Endothelial cell (in vitro differentiated cells): ENCODE results near the gene NPHP4. TPM values are rescaled to one million over a fixed set of nuclear protein-coding genes. Genes with fewer than 3 reads are reported as not detected.

ENCODE experiments used
- DNase-seq: peaks from one replicate; pipeline ENCODE4 v3.0.0; 2021; ENCODE audit warnings: low spot score
- H3K27ac Mint-ChIP-seq: one replicate; pipeline ENCODE4 v1.8.0; 2021; ENCODE audit warnings: mixed read lengths, inconsistent platforms; ENCODE audit not compliant: unreplicated experiment
- H3K27me3 Mint-ChIP-seq: one replicate; pipeline ENCODE4 v1.8.0; 2021; ENCODE audit warnings: mild to moderate bottlenecking, moderate library complexity, mixed read lengths, inconsistent platforms; ENCODE audit not compliant: unreplicated experiment
- H3K36me3 Mint-ChIP-seq: one replicate; pipeline ENCODE4 v1.8.0; 2021; ENCODE audit warnings: mild to moderate bottlenecking, low read depth, mixed read lengths, inconsistent platforms; ENCODE audit not compliant: unreplicated experiment
- H3K4me1 Mint-ChIP-seq: one replicate; pipeline ENCODE4 v1.8.0; 2021; ENCODE audit warnings: mild to moderate bottlenecking, mixed read lengths, inconsistent platforms; ENCODE audit not compliant: unreplicated experiment
- H3K4me3 Mint-ChIP-seq: one replicate; pipeline ENCODE4 v1.8.0; 2021; ENCODE audit warnings: mild to moderate bottlenecking, mixed read lengths, inconsistent platforms; ENCODE audit not compliant: unreplicated experiment
- H3K9me3 Mint-ChIP-seq: one replicate; pipeline ENCODE4 v1.8.0; 2021; ENCODE audit warnings: mixed read lengths, inconsistent platforms; ENCODE audit not compliant: unreplicated experiment
- total RNA-seq: library from RNA; stranded (reverse); fragmentation: NEBNext Ultra II Directional; extraction: Animal tissue kit (Norgen Biotek cat#: 25700); gene quantifications from one replicate; pipeline ENCODE4 v1.2.1, GENCODE V29; 2021; ENCODE audit not compliant: unreplicated experiment
- TF ChIP-seq, protein P1 (sequence below): fragments of 200-600 bp; sonication (generic); IDR thresholded peaks from one replicate; pipeline ENCODE4 v1.5.0; 2021; ENCODE audit warnings: antibody characterized with exemption; ENCODE audit not compliant: unreplicated experiment

Gene NPHP4
- total RNA-seq, 1 donor from 2014 or later, result 15.3 TPM

DNA sequence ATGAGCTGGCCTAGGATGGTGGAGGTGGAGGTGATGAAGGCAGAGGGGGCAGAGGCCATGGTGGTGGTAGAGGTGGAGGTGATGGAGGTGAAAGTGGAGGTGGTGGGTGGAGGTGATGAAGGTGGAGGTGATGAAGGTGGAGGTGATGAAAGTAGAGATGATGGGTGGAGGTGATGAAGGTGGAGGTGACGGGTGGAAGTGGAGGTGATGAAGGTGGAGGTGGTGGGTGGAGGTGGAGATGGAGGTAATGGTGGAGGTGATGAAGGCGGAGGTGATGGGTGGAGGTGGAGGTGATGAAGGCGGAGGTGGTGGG lies 19.7 kb upstream of the NPHP4 start:
- Mint-ChIP-seq H3K27me3 (peaks cover 8% of the 10 kb centered on the region), H3K27ac (no peak overlapping the region), H3K9me3 (no peaks in the 10 kb centered on the region), H3K4me1 (no peaks in the 10 kb centered on the region), H3K4me3 (no peak overlapping the region), H3K36me3 (no peaks in the 10 kb centered on the region)
- TF ChIP-seq, protein P1, sequence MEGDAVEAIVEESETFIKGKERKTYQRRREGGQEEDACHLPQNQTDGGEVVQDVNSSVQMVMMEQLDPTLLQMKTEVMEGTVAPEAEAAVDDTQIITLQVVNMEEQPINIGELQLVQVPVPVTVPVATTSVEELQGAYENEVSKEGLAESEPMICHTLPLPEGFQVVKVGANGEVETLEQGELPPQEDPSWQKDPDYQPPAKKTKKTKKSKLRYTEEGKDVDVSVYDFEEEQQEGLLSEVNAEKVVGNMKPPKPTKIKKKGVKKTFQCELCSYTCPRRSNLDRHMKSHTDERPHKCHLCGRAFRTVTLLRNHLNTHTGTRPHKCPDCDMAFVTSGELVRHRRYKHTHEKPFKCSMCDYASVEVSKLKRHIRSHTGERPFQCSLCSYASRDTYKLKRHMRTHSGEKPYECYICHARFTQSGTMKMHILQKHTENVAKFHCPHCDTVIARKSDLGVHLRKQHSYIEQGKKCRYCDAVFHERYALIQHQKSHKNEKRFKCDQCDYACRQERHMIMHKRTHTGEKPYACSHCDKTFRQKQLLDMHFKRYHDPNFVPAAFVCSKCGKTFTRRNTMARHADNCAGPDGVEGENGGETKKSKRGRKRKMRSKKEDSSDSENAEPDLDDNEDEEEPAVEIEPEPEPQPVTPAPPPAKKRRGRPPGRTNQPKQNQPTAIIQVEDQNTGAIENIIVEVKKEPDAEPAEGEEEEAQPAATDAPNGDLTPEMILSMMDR, result no peak
- no peak for DNase-seq

DNA sequence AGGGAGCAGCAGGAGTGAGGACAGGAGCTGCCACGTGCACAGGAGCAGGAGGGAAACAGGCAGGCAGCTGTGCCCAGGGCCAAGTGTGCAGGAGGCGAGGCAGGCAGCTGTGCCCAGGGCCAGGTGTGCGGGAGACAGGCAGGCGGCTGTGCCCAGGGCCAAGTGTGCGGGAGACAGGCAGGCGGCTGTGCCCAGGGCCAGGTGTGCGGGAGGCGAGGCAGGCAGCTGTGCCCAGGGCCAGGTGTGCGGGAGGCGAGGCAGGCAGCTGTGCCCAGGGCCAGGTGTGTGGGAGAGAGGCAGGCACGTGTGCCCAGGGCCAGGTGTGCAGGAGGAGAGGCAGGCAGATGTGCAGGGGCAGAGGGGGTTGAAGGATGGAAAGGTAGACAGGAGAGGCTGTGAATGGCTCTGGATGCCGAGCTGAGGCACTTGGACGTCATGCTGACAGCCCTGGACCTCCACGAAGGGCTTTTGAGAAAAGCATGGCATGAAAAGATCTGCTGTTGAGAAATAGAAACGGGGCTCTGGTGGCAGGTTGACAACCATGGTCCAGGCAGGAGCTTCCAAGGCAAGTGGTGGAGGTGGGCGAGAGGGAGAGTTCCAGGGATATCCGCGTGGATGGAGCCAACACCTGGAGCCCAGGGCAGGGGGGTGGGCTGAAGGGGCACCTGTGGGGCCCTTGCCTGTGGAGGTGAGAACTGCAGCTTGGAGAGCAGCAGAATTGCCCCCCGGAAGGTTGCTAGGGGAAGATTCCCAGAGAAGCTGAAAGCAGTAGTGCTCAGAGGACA lies 19.1 kb upstream of the NPHP4 start:
- TF ChIP-seq, protein P1, result no peak
- H3K27ac Mint-ChIP-seq, result no peak overlapping the region
- no peak for DNase-seq
- no peaks in the 10 kb centered on the region for H3K36me3 Mint-ChIP-seq
- H3K4me3 Mint-ChIP-seq, result no peak overlapping the region
- H3K9me3 Mint-ChIP-seq, result no peaks in the 10 kb centered on the region
- peaks cover 8% of the 10 kb centered on the region for H3K27me3 Mint-ChIP-seq
- H3K4me1 Mint-ChIP-seq, result no peaks in the 10 kb centered on the region

DNA sequence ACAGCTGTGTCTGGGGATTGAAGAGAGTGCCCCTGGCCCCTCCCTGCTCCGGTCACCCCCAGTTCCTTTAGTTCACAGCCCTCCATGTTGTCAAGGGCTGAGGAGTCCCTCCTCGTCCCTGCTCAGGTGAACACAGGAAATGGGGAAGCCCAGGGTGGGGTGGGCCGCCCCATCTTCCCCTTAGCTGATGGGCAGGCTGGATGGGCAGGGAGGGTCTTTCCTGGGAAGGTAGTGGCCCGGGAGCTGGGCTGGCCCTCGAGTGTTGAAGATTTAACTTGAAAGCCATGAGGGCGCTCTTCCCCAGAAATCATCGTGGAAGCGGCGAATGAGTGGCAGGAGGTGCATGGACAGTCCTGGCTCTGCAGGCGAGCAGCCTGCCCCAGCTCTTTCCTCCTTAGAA lies 18.3 kb upstream of the NPHP4 start:
- H3K4me3 Mint-ChIP-seq, result no peak overlapping the region
- H3K27ac Mint-ChIP-seq, result no peak overlapping the region
- no peaks in the 10 kb centered on the region for H3K4me1 Mint-ChIP-seq
- DNase-seq, result no peak
- no peaks in the 10 kb centered on the region for H3K9me3 Mint-ChIP-seq
- TF ChIP-seq, protein P1, result no peak
- peaks cover 8% of the 10 kb centered on the region for H3K27me3 Mint-ChIP-seq
- no peaks in the 10 kb centered on the region for H3K36me3 Mint-ChIP-seq

DNA sequence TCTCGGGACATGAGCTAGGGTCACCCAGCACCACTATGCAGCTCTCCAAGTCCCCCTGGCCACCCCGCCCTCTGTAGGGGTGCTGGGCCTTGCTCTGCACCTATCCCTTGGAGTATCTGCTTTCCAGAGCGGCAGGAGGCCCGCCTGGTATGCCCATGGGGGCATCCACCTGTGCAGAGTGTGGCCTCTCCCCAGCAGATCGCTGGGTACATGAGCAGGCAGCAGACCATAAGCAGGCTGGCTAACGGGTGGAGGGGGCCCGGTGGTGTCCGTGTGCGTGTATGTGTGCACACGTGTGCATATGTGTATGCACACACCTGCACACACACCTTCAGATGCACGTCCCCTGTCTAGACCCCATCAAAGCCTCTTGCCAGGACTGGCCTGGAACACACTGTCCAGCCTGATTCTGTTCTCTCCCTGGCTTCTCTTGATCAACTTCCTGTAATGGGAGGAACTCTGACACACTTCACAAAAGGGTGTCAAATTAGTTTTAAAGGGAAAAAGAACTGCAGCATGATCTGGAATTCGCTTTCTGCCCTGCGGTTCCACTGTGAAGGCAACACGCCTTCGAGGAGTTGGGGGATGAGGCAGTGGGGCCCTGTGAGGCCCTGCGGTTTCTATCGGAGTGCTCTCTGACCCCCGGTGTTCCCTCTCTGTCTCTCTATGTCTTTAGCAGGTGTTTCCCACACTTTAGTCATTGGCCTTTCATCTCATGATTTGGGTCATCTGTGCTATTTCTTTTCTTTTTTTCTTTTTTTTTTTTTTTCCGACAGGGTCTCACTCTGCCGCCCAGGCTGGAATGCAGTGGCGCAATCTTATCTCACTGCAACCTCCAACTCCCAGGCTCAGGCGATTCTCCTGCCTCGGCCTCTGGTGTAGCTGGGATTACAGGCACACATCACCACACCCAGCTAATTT lies 17.2 kb upstream of the NPHP4 start:
- Mint-ChIP-seq H3K36me3 (no peaks in the 10 kb centered on the region), H3K9me3 (no peaks in the 10 kb centered on the region), H3K4me3 (no peak overlapping the region), H3K27me3 (peaks cover 8% of the 10 kb centered on the region), H3K27ac (no peak overlapping the region), H3K4me1 (no peaks in the 10 kb centered on the region)
- TF ChIP-seq, protein P1, result no peak
- DNase-seq, result no peak

GRCh38 chr1:6008696-6009095 lies 16.5 kb upstream of the NPHP4 start:
- Mint-ChIP-seq H3K9me3 (no peaks in the 10 kb centered on the region), H3K27ac (no peak overlapping the region), H3K36me3 (no peaks in the 10 kb centered on the region), H3K27me3 (peaks cover 8% of the 10 kb centered on the region), H3K4me1 (no peaks in the 10 kb centered on the region), H3K4me3 (no peak overlapping the region)
- no peak for DNase-seq
- TF ChIP-seq, protein P1, result no peak
